SK-N-SH (cell line): ENCODE data around the gene SLC50A1.
"Not testable (repeated sequence)": the region's sequence is repeated elsewhere in the genome, so short reads cannot be mapped to it uniquely, and the experiment has no call there.

Source experiments
- CTCF ChIP-seq: fragments of 200-600 bp; sonication (generic); IDR thresholded peaks from 2 replicates; pipeline ENCODE4 v1.6.1; 2017; ENCODE audit warnings: antibody characterized with exemption, mild to moderate bottlenecking, moderate library complexity
- EP300 ChIP-seq, 2 experiments: IDR thresholded peaks; 2 replicates each; pipeline versions ENCODE4 v1.4.0 to v1.6.1; 2012; ENCODE audit warnings: borderline replicate concordance in 1 of 2, low read depth in 1 of 2, low read length in 1 of 2
- FOXJ3 ChIP-seq: sonication (generic); formaldehyde crosslinking; IDR thresholded peaks from 2 replicates; pipeline ENCODE4 v1.5.1; 2020; ENCODE audit warnings: mild to moderate bottlenecking, missing genetic modification reagents
- FOXM1 ChIP-seq: IDR thresholded peaks from 2 replicates; pipeline ENCODE4 v1.4.0; 2012; ENCODE audit warnings: low read depth, mild to moderate bottlenecking
- MAX ChIP-seq: IDR thresholded peaks from 2 replicates; pipeline ENCODE4 v1.4.0; 2012; ENCODE audit warnings: low read depth
- POLR2AphosphoS5 ChIP-seq: IDR thresholded peaks from 2 replicates; pipeline ENCODE4 v1.6.1; 2012; ENCODE audit warnings: low read depth, low read length
- RCOR1 ChIP-seq: fragments of 150-350 bp; IDR thresholded peaks from 2 replicates; pipeline ENCODE4 v1.6.1; 2017; ENCODE audit warnings: antibody characterized with exemption, low read length
- REST ChIP-seq: IDR thresholded peaks from 2 replicates; pipeline ENCODE4 v1.6.1; 2012; ENCODE audit warnings: mild to moderate bottlenecking, low read depth, low read length, moderate library complexity
- RFX5 ChIP-seq: IDR thresholded peaks from 2 replicates; pipeline ENCODE4 v1.6.1; 2012; ENCODE audit warnings: mild to moderate bottlenecking, improper control_type of control experiment, low read length
- SIN3A ChIP-seq: IDR thresholded peaks from 2 replicates; pipeline ENCODE4 v1.6.1; 2012; ENCODE audit warnings: low read depth, mild to moderate bottlenecking, low read length, moderate library complexity, borderline replicate concordance
- TCF12 ChIP-seq: IDR thresholded peaks from 2 replicates; pipeline ENCODE4 v1.4.0; 2012
- USF2 ChIP-seq: fragments of 150-350 bp; IDR thresholded peaks from 2 replicates; pipeline ENCODE4 v1.6.1; 2017; ENCODE audit warnings: antibody characterized with exemption, low read length, low read depth, borderline replicate concordance

- not testable (repeated sequence) for TF ChIP-seq POLR2AphosphoS5; REST; FOXM1; MAX; RCOR1; SIN3A; CTCF; USF2; EP300 (IDR thresholded peaks at IDR 0.05; ENCODE audit: borderline replicate concordance in 1 of 2, low read depth in 1 of 2, low read length in 1 of 2); FOXJ3 (CRISPR knock-in tag); RFX5; TCF12
Observed at GRCh38 chr1:155162631-155163030, 27.0 kb downstream of the SLC50A1 start.
